Embryonic facial prominence (tissue), 1 donor: ENCODE measurements around the gene DNTT.

Source experiments
- DNase-seq: peaks from one replicate; pipeline ENCODE4 v3.0.0-alpha.2; 2016; ENCODE audit errors: extremely low spot score

DNTT gene

DNA sequence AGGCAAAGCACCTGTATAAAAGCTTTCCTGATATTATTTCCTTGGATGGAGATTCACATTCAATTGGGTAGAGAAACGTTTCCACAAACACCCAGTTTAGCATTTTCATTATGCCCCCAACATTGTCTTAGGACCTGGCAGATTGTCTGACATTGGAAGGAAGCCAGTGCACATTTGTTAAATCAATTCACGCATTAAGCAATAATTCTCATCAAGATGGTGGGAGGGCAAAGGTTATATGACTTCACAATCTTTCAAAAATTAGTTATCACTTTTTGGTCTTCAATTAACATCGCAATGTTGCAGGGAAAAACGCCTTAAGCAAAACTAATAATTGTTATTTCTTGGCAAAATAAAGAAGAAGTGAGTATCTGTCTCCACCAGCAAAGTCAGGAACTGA, 38.2 kb downstream of the DNTT start:
- no peak for DNase-seq

DNA sequence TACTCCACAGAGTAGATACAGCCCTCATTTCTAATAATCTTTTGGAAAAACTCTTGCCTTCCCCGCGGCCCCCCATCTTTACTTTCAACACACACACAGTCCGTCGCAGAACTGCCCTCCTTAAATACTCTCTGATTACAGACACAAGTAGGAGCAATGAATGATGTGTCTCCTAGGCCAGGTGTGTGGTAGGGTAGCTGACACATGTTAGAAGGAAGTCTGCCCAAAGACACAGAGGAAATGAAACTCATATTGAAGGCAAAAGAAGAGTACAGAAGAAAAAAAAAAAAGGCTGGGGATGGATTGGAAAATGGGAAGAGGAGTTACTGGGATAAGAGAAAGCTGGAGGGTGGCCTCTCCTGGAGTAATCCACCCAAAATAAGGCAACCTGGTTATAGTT, 39.9 kb downstream of the DNTT start:
- DNase-seq = no peak

DNA sequence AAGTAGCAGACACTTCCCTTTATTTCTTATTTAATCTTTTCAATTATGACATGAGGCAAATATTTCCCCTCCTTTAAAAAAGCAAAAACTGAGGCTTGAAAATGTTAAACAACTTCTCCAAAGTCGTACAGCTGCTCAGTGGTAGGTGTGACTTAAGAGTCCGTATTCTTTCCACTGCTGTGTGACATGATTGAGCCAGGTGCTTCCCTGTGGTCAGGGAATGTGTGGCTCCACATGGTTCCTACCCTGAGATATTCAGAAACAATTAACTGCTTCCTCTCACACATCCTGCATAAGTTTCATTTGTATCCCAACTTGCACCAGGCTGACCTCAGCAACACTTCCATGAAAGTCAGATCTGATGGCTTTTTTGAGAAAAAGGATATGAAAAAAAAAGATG, 41.0 kb downstream of the DNTT start:
- no peak for DNase-seq

DNA sequence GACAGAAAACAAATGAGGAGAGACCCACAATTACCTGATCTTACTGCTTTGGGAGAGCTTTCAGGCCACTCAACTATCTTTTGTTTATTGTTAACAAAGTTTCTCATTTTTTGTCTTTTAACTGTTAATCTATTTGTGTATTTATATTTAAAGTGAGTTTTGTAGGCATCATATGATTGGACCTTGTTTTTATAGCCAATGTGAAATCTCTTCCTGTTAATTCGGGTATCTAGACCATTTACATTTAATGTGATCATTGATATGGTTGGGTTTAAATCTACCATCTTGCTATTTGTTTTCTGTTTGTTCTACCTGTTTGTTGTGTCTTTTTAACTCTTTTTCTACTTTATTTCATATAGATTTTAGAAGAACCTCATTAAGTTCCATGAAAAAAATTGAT, 42.1 kb downstream of the DNTT start:
- no peak for DNase-seq

DNA sequence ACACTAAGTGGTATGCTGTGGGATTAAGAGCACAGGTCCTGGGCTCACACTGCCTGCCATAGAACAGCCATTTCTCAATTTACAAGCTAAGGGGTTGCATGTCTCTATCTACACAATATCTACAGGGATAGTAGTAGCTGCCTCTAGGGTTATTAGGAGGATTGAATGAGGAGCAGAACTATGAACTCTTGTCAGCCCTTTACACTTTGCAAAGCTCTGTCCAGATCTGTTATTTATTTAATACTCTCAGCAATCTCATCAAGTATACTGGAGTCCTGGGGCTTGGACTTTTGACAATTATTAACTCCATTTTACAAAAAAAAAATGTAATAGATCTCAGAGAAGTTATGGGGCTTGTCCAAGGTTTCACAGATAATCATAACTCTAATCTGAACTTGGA, 47.8 kb downstream of the DNTT start:
- no peak for DNase-seq

DNA sequence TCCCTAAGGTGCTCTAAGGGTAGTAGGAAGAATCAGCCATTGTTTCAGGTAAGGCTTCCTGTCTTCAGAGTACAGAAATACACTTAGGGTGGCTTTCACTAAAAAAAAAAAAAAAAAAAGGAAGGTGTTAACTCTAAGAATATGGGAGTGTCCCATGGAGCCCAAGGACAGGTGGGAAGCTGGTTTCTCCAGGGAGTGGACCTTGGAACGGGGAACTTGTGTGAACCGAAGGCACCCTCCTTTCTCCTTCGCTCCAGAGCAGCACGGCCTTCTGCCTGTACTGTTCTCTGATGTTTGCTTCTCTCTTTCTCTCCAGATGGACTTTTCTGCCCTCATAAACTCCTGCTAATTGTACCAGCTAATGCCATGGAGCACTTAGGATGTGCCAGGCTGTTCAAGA, 48.3 kb downstream of the DNTT start:
- DNase-seq = no peak

DNA sequence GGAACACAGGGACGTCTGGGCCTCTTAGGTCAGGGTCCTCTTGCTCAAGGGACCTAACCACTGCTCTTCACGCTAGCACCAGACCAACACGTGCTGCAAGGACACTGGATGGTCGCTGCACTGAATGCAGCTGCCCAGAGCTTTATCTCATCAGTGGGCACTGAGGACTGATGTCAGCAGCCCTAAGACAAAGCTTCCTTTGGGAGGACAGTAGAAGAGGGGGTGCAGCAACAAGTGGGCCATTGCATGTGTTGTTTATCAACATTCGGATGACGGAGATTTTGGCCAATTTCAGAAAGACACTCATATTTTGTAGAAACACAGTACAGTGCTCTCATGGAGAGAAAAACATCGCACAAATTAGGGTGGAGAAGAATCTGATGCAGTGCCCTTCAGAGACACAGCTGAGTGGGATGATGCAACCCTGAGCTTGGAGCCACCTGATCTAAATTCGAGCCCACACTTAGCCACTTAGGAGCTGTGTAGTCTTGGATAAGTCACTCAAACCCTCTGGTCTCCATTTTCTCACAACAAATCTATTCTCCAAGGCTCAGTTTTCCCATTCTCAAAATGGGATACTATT, 52.9 kb downstream of the DNTT start:
- no peak for DNase-seq

DNA sequence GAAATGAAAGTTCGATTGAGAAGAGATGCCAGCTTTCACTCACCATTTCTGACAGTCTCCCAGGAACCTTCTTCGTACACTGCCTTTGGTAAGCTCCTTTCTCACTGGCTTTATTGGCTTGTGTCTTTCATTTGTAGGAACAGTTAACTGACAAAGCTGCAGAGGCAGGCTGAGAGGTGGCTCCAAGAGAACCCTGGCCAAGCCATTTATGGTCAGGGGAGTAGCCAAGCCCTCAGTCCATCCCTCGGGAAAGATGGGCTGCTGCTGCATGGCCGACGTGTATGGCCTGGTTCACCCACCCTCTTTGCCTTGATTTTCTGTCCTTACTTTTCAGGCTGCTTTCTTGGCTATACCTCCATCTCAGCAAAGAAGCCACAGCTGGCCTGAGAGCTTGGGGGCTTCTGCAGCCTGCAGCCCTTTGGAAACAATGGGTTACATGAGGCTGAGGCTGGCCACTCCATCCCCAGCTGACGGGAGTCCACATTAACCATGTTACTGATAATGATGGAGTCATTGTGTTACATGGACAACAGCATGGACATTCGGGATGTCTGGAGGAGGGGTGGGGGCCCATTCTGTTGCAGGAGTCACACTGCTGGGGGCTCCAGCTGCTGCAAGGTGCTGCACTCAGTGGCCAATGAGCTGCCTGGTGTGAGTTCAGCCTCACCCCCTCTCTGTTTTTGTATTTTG, 54.8 kb downstream of the DNTT start, which contains the start of gene OPALIN:
TSS of gene OPALIN (minus strand) at position 152 of the 690 bp plus-strand sequence. CDS start at position 46, 106 bp downstream.
- DNase-seq = no peak

DNA sequence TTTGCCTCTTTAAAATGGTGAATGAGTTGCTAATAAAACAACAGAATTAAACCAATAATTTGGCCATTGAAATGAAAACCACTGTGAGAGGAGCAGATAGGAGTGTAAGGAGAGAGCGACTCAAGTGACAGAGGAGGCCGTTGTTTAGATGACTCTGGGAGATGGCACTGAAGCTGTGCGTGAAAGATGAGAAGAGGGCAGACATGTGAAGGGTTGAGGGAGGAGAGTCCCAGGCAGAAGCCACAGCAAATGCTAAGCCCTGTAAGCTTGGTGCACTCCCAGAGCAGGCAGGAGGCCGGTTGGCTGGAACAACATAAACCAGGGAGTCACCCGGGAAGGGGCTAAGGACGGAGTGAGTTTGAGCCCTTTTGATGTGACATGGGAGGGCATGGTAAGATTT, 55.4 kb downstream of the DNTT start:
- DNase-seq = no peak

DNA sequence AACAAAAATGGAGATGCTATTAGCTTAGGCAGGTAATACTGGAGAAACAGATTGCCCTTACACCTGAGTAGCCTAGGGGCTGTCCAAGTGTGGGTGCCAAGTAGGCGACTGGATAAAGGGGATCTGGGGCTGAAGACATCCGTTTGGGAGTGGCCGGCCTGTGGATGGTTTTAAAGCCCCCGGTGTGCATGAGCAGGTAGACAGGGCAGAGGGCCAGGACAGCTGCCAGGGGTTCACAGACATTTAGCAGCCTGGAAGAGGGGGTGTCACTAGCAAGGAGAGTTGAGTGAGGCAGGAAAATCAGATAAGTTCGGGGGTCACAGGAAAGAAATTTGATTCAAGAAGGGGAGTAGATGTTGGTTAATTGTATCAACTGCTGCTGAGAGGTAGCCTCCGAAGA, 56.1 kb downstream of the DNTT start:
- no peak for DNase-seq

DNA sequence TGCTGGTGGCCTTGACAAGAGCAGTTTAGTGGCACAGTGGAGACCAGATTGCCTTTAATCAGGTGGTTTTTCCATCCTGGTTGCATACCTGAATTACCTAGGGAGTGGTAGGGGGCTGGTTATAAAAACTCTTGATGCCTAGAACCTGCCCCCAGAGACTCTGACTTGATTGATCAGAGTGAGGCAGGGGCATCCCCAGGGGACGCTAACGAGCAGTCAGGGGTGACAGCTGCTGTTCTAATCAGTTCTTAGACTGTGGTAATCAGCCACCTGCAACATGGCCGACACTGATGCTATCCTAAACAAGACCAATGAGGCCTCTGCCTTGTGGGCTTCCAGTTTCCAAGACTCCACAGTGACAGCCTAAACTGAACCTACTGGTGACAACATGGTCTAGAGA, 56.5 kb downstream of the DNTT start:
- no peak for DNase-seq

DNA sequence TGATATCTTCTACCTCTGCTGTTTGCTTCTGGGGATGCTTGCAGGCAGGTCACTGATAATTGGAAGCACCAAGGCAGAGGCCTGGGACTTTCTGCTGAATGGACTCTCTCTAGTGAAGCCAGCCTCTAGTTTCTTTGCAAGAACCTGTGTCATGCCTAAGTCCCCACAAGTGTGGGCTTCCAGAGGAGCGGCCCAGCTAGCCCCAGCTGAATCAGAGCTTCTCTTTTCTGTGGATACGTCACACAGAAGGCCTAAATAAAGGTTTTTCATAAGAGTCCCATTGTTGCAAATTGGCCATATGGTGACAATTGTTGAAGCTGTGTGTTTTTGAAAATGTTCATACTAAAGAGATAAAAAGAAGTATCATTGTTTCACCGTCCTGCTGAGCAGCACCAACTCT, 61.3 kb downstream of the DNTT start:
- DNase-seq = no peak

DNA sequence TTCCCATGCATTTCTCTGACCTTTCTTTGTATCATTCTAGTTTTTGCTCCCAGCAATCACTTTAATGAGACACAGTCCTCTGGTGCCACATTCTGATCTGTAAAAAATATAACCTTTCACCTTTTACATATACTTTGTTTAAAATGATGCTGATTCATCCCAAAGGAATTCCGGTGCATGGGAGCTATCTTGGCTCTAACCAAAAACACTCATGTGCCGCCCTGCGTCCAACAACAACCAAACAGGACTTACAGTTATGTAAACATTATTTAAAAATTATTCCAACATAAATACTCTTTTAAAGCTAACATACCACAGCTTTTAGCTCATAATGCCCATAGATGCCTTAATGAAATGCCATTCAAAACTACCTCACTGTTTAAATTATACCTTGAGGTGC, 62.3 kb downstream of the DNTT start:
- DNase-seq = no peak

DNA sequence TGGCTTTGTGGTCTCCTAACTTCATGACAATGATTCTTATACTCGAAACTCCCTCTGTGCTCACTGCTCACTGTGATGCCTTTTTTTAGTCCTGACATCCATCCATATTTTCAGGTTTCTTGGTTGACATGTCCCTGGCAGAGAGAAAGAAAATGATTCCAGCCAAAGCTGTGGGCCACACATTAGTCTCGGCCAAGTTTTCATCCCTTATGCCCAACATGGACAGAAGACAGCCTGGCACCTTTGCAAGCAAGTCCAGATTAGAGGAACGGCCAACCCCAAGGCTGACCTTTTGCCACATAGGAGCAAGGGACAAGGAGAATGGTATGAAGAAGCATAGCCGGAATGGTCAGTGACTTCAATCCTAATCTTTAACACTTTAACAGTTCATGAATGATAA, 63.2 kb downstream of the DNTT start:
- no peak for DNase-seq

DNA sequence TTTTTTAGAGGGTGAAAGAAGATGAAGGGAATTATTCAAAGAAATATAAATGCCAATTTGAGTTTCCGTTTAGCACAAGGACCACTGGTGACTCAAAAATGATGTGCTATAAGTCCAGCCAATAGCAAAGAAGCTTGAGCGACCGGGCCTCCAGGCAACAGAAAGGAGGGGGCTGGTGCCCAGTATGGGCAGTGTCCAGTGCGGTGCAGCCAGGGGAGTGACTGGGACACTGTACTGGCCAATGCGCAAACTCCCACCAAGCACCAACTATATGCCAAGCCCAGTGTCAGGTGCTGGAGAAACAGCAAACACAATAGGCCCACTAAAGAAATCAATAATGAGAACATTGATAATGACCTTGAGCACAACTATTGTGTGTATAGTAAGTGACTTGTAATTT, 64.7 kb downstream of the DNTT start:
- DNase-seq = no peak

DNA sequence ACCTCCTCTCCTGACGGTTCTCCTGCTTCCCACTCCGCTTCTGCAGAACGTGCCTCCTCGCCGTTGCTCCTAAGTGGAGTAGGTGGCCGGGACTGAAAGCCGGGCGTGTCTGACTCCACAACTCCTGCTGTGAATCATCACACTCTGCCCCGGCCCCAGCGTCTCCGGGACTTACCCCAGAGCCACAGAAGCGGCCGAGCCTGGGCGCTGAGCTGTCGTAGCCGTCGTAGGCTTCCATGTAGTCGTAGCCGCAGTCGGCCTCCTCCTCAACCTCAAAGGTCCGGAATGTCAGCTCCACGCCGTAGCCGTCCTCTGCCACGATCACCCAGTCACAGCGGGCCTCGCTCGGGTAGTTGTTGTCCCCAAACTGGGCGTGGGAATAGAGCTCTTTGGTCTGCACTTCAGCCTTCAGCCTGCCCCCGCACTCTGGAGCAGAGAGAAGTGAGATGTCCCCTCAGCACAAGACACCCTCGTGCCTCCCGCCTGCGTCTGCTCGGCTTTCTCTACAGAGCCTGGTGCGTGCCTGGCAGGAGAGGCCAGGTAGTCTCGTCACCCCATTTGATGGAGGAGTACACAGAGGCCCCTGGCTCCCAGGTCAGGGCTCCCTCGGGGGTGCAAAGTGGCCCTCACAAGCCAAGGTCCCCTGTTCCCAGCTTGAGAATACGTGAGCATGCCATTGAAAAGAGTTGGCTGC, 65.8 kb downstream of the DNTT start:
- no peak for DNase-seq

DNA sequence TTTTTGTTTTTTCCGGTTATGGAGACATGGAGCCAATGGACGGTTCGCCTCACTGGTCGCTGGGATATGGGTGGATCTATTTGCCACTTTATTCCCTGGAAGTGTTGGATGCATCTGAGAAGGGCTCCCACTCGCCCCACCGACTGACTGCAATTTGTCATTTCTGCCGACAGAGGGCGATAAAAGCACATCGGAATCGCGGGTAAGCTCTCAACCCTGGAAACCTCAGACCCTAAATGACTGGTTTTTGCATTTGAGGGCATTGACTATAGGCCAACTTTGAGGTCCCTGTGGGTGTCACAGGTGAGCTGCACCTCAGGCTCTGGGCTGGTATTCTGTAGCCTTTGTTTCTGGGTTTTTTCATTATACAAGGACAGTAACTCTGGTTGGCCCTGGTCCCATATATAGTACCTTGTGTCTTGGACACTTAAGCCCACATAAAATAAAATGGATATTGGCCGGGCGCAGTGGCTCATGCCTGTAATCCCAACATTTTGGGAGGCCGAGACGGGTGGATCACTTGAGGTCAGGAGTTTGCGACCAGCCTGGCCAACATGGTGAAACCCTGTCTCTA, 66.4 kb downstream of the DNTT start:
- no peak for DNase-seq

DNA sequence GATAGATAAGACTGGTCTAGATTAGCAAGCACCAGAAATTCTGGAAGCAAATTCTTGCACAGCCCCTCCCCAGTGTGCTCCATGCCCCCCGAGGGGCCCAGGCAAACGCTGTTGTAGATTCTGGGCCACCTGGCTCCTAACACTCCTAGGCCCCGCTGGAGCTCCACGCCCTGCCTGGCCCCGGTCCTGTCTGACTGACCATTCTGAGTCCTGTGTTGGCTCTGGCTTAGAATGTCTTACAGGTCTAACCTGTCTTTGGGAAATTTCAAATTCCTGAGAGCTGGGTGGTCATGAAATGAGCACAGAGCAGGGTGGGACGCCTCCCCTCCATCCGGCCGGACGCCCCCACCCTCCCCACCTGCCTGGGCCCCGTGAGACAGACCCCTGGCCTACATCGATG, 67.1 kb downstream of the DNTT start:
- no peak for DNase-seq

DNA sequence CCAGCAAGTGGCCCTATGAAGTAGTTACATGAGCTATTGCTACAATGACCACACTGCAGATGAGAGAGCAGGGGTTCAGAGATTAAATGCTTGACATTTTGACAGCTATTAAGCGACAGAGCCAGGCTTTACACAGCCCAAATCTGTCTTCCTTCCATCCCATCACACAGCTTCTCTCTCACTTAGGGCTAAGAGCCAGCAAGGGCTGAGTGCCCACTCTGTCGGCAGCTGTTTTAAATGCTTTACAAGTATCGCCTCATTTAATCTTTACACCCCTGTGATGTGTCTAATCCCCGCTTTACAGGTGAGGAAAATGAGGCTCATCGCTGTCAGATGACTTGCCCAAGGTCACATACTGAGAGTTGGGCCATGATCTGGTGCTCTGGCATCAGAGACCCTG, 69.8 kb downstream of the DNTT start:
- DNase-seq = no peak

DNA sequence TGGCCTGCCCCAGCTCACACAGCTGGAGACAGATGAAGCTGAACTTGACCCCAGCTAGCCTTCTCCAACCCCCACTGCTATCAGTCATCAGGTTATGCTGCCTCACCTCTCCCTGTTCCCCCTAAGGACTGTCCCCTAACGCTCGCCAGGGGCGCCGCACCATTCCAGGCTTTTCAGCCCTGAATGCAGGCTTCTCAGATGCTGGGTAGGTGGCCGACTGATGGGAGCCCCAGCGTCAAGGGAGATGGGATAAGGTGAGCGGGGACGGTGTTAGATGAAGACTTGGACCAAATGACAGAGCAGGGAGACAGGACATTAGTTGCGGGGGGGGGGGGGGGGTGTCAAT, 70.4 kb downstream of the DNTT start:
- no peak for DNase-seq

DNA sequence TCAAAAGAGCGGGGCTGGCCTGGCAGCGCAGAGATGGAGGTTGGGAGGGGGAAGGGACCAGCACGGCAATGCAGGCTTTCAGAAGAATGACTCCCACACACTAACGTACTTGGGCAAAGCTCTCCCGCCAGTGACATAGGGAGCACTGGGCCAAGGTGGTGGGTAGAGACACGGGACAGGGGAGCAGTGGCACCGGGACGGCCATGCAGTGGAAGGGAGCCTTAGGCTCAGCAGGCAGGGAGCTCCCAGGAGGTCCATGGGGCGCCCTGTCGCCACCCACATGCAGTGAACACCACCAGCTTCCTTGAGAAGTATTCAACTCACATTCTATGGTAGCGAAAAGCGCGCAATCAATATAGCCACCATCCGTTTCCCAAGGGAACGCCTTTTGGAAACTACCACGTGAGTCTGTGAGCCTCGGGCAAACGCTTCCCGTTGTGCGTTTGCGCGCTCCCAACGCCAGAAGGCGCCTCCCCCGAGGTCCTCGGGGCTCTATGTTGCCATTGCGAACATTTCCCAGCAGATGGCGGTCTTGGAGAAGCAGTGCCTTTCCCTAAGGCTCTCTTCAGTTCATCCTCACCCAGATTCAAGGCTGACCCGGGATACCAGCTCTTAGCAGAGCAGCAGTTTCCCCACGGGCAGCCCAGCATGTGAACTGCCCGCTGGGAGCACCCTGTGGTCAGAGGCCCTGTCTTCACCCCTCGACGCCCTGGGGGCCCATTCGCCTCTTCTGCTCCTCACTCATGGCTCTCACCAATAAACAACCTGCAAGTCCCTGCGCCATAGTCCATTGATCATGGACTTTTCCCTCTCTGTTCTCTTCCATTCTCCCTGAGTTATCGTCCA, 71.0 kb downstream of the DNTT start:
- DNase-seq = peak; percentile 51

DNA sequence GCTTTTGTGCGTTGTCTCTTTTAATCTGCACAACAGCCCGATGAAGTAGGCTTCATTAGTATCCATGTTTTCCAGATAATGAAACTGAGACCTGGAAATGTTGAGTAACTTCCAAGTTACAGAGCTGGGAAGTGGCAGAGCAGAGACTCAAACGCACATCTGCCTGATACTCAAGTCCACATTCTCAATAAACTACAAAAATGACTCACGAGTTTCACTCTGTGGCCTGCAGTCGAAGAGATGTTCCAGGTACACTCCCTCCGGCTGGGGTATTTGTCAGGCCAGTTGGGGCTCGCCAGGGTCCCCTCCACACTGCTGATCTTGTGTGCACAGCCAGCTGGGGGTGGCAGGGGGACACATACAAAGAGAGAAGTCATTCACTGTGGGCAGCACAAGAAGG, 72.2 kb downstream of the DNTT start:
- DNase-seq = no peak
